ENCODE results near the gene ANO1. TPM values are rescaled to one million over a fixed set of nuclear protein-coding genes. Genes with fewer than 3 reads are reported as not detected.

Gene ANO1
- total RNA-seq, 4 donors from 2014 or later, result 2.3 to 9.2 (median 4.2) TPM

GRCh38 chr11:70082829-70083228 lies 4.7 kb downstream of the ANO1 start:
- Histone ChIP-seq H3K36me3 (no peaks in the 10 kb centered on the region), H3K27me3 (peaks cover 3 to 7% (median 5%) of the 10 kb centered on the region in 3 donors), H3K4me3 (no peak overlapping the region), H3K9me3 (no peaks in the 10 kb centered on the region), H3K27ac (no peak overlapping the region), H3K4me1 (no peaks in the 10 kb centered on the region)
- in situ Hi-C loops (cut with MboI; ENCODE audit: low sequenced_read_pairs in 4 of 4), result no loop called here
- DNase-seq (no peak), ATAC-seq (no peak)
- no peak for TF ChIP-seq CTCF (IDR thresholded peaks at IDR 0.05 in 4 of 5, conservative IDR thresholded peaks at IDR 0.05 in 1 of 5)
- TF ChIP-seq POLR2A (IDR thresholded peaks at IDR 0.05), result no peak
- intact Hi-C loops (cut with DNase I; ENCODE audit: low total_unique reads), result no loop called here

- Histone ChIP-seq H3K4me1 (no peaks in the 10 kb centered on the region), H3K27me3 (peaks cover 0 to 5% (median under 1%) of the 10 kb centered on the region in 3 donors), H3K9me3 (no peaks in the 10 kb centered on the region), H3K4me3 (no peak overlapping the region), H3K36me3 (no peaks in the 10 kb centered on the region), H3K27ac (peak overlapping the region in 2 of 4 donors; percentile 5 to 33)
- intact Hi-C loops (cut with DNase I; ENCODE audit: low total_unique reads), result no loop called here
- ATAC-seq (no peak), DNase-seq (no peak)
- TF ChIP-seq POLR2A (IDR thresholded peaks at IDR 0.05) (no peak), CTCF (IDR thresholded peaks at IDR 0.05 in 4 of 5, conservative IDR thresholded peaks at IDR 0.05 in 1 of 5) (no peak)
- in situ Hi-C loops (cut with MboI; ENCODE audit: low sequenced_read_pairs in 4 of 4), result no loop called here
Measured at GRCh38 chr11:70084046-70084984, 6.2 kb downstream of the ANO1 start.

GRCh38 chr11:70085815-70086769 lies 8.0 kb downstream of the ANO1 start:
- peaks cover 6 to 8% of the 10 kb centered on the region in 2 donors for H3K4me1 ChIP-seq
- H3K27ac ChIP-seq, result peak overlapping the region in 3 of 4 donors; percentile 36 to 48 (median 40)
- ATAC-seq, result no peak
- TF ChIP-seq CTCF (IDR thresholded peaks at IDR 0.05 in 4 of 5, conservative IDR thresholded peaks at IDR 0.05 in 1 of 5), result no peak
- in situ Hi-C loops (cut with MboI; ENCODE audit: low sequenced_read_pairs in 4 of 4) (no loop called here), intact Hi-C loops (cut with DNase I; ENCODE audit: low total_unique reads) (no loop called here)
- H3K4me3 ChIP-seq, result no peak overlapping the region
- H3K27me3 ChIP-seq, result no peaks in the 10 kb centered on the region
- no peaks in the 10 kb centered on the region for H3K9me3 ChIP-seq
- no peaks in the 10 kb centered on the region for H3K36me3 ChIP-seq
- no peak for DNase-seq

GRCh38 chr11:70087446-70088167 lies 9.5 kb downstream of the ANO1 start:
- H3K27ac ChIP-seq, result peak overlapping the region in 2 of 4 donors; percentile 47 to 51
- H3K9me3 ChIP-seq, result no peaks in the 10 kb centered on the region
- intact Hi-C loops (cut with DNase I; ENCODE audit: low total_unique reads), result no loop called here
- H3K27me3 ChIP-seq, result no peaks in the 10 kb centered on the region
- in situ Hi-C loops (cut with MboI; ENCODE audit: low sequenced_read_pairs in 4 of 4), result no loop called here
- no peaks in the 10 kb centered on the region for H3K36me3 ChIP-seq
- TF ChIP-seq POLR2A (IDR thresholded peaks at IDR 0.05) (no peak), CTCF (IDR thresholded peaks at IDR 0.05 in 4 of 5, conservative IDR thresholded peaks at IDR 0.05 in 1 of 5) (no peak)
- ATAC-seq, result no peak
- H3K4me1 ChIP-seq, result peaks cover 9 to 10% of the 10 kb centered on the region in 2 donors
- H3K4me3 ChIP-seq, result no peak overlapping the region
- no peak for DNase-seq
